K562 (cell line): ENCODE measurements around the gene APBA2.

Source experiments
- CHD4 ChIP-seq: fragments of 200-600 bp; sonication (generic); IDR thresholded peaks from 3 replicates; pipeline ENCODE4 v1.6.1; 2012; ENCODE audit warnings: low read depth, mild to moderate bottlenecking, mixed read lengths, low read length, inconsistent platforms; ENCODE audit not compliant: insufficient read depth, insufficient replicate concordance, poor library complexity, severe bottlenecking
- NCOR1 ChIP-seq: fragments of 450-650 bp; IDR thresholded peaks from 2 replicates; pipeline ENCODE4 v1.6.1; 2016; ENCODE audit warnings: mild to moderate bottlenecking, moderate library complexity
- TF ChIP-seq, protein P1 (sequence below): fragments of 250-450 bp; sonication (Bioruptor Pico); IDR thresholded peaks from 2 replicates; pipeline ENCODE4 v1.8.0; 2022; ENCODE audit warnings: moderate library complexity, mild to moderate bottlenecking, inconsistent platforms
- TF ChIP-seq, protein P2 (sequence below): sonication (generic); formaldehyde crosslinking; IDR thresholded peaks from 2 replicates; pipeline ENCODE4 v1.8.0; 2022; ENCODE audit warnings: mild to moderate bottlenecking, low read depth, missing genetic modification reagents

DNA sequence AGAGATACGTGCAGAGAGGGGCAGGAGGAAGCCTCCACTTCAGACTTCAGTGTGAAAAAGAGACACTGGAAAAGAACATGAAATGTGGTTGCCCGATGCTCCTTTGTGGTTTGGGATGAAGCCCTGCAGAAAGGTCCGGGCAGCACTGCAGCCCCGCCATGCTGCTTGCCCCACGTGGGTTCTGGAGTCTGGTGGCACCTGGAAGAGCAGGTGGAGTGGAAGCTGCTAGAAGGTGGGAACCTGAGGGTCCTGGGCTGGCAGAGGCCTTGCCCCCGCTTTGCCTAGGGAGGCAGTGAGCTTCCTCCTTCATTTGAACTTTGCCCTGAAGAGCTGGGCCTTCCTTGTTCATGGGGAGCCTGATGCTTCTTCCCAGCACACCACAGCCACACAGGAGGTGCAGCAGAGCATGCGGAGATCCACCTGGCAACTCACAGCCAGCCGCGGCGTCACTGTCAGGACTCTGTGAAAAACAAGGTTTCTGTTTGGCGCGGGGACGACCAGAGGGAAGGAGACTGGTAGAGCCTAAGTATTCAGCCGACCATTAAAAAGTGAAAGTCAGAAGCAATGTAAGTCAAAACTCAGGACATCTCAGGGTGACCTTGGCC, 59.0 kb downstream of the APBA2 start:
- TF ChIP-seq NCOR1 (no peak), CHD4 (no peak)
- TF ChIP-seq, protein P1, sequence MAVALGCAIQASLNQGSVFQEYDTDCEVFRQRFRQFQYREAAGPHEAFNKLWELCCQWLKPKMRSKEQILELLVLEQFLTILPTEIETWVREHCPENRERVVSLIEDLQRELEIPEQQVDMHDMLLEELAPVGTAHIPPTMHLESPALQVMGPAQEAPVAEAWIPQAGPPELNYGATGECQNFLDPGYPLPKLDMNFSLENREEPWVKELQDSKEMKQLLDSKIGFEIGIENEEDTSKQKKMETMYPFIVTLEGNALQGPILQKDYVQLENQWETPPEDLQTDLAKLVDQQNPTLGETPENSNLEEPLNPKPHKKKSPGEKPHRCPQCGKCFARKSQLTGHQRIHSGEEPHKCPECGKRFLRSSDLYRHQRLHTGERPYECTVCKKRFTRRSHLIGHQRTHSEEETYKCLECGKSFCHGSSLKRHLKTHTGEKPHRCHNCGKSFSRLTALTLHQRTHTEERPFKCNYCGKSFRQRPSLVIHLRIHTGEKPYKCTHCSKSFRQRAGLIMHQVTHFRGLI (CRISPR knock-in tag): no peak
- TF ChIP-seq, protein P2, sequence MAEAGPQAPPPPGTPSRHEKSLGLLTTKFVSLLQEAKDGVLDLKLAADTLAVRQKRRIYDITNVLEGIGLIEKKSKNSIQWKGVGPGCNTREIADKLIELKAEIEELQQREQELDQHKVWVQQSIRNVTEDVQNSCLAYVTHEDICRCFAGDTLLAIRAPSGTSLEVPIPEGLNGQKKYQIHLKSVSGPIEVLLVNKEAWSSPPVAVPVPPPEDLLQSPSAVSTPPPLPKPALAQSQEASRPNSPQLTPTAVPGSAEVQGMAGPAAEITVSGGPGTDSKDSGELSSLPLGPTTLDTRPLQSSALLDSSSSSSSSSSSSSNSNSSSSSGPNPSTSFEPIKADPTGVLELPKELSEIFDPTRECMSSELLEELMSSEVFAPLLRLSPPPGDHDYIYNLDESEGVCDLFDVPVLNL: no peak
